ENCODE results near the gene CACNA1I. TPM values are rescaled to one million over a fixed set of nuclear protein-coding genes. Genes with fewer than 3 reads are reported as not detected.
A peak's percentile ranks its signal among the peaks of the same experiment; 100 is the strongest.

The CACNA1I gene
- total and polyA plus RNA-seq, 4 donors, result 1.2 to 8.5 (median 5.6) TPM

GRCh38 chr22:39554151-39554550 is 16.4 kb upstream of the CACNA1I start:
- H3K9me3 ChIP-seq (ENCODE audit: control insufficient read depth, insufficient read depth, low read length), result no peaks in the 10 kb centered on the region
- no peaks in the 10 kb centered on the region for H3K36me3 ChIP-seq (ENCODE audit: control insufficient read depth, insufficient read depth, low read length)
- 0% methylated on average over 1 of the region's 3 CpGs for WGBS (ENCODE audit: insufficient coverage)
- H3K4me3 ChIP-seq (ENCODE audit: low read depth, low read length), result no peak overlapping the region
- peaks cover 20% of the 10 kb centered on the region for H3K4me1 ChIP-seq (ENCODE audit: control insufficient read depth, insufficient read depth, low read length)
- DNase-seq (ENCODE audit: low read depth in 4 of 6, low spot score in 6 of 6), result no peak
- H3K27ac ChIP-seq (ENCODE audit: low read depth, low read length), result no peak overlapping the region
- H3K27me3 ChIP-seq (ENCODE audit: control insufficient read depth, insufficient read depth, low read length), result peaks cover 29% of the 10 kb centered on the region

GRCh38 chr22:39556970-39557841 is 13.3 kb upstream of the CACNA1I start:
- DNase-seq (ENCODE audit: low read depth in 4 of 6, low spot score in 6 of 6), result peak in 4 of 6 donors; percentile 37 to 94 (median 71)
- Histone ChIP-seq H3K4me1 (ENCODE audit: control insufficient read depth, insufficient read depth, low read length) (peaks cover 28% of the 10 kb centered on the region), H3K9me3 (ENCODE audit: control insufficient read depth, insufficient read depth, low read length) (no peaks in the 10 kb centered on the region), H3K27me3 (ENCODE audit: control insufficient read depth, insufficient read depth, low read length) (peaks cover 24% of the 10 kb centered on the region), H3K27ac (ENCODE audit: low read depth, low read length) (no peak overlapping the region), H3K4me3 (ENCODE audit: low read depth, low read length) (no peak overlapping the region), H3K36me3 (ENCODE audit: control insufficient read depth, insufficient read depth, low read length) (no peaks in the 10 kb centered on the region)
- 3% methylated on average over 56 of the region's 72 CpGs for WGBS (ENCODE audit: insufficient coverage)

- Histone ChIP-seq H3K36me3 (ENCODE audit: control insufficient read depth, insufficient read depth, low read length) (no peaks in the 10 kb centered on the region), H3K4me3 (ENCODE audit: low read depth, low read length) (peak overlapping the region; percentile 26), H3K27me3 (ENCODE audit: control insufficient read depth, insufficient read depth, low read length) (peaks cover 24% of the 10 kb centered on the region), H3K4me1 (ENCODE audit: control insufficient read depth, insufficient read depth, low read length) (peaks cover 33% of the 10 kb centered on the region), H3K27ac (ENCODE audit: low read depth, low read length) (no peak overlapping the region), H3K9me3 (ENCODE audit: control insufficient read depth, insufficient read depth, low read length) (no peaks in the 10 kb centered on the region)
- WGBS (ENCODE audit: insufficient coverage), result 2% methylated on average over 34 of the region's 34 CpGs
- peak in 1 of 6 donors; percentile 43 for DNase-seq (ENCODE audit: low read depth in 4 of 6, low spot score in 6 of 6)
Measured at GRCh38 chr22:39558254-39558727, 12.3 kb upstream of the CACNA1I start.

GRCh38 chr22:39558950-39559349 is 11.6 kb upstream of the CACNA1I start:
- Histone ChIP-seq H3K27ac (ENCODE audit: low read depth, low read length) (no peak overlapping the region), H3K4me3 (ENCODE audit: low read depth, low read length) (no peak overlapping the region), H3K27me3 (ENCODE audit: control insufficient read depth, insufficient read depth, low read length) (peaks cover 24% of the 10 kb centered on the region)

GRCh38 chr22:39559456-39560105 is 11.0 kb upstream of the CACNA1I start:
- no peak for DNase-seq (ENCODE audit: low read depth in 4 of 6, low spot score in 6 of 6)
- H3K36me3 ChIP-seq (ENCODE audit: control insufficient read depth, insufficient read depth, low read length), result no peaks in the 10 kb centered on the region
- H3K27me3 ChIP-seq (ENCODE audit: control insufficient read depth, insufficient read depth, low read length), result peaks cover 24% of the 10 kb centered on the region
- H3K4me1 ChIP-seq (ENCODE audit: control insufficient read depth, insufficient read depth, low read length), result peaks cover 33% of the 10 kb centered on the region
- H3K27ac ChIP-seq (ENCODE audit: low read depth, low read length), result no peak overlapping the region
- 53% methylated on average over 6 of the region's 11 CpGs for WGBS (ENCODE audit: insufficient coverage)
- no peaks in the 10 kb centered on the region for H3K9me3 ChIP-seq (ENCODE audit: control insufficient read depth, insufficient read depth, low read length)
- H3K4me3 ChIP-seq (ENCODE audit: low read depth, low read length), result no peak overlapping the region

More at GRCh38 chr22:39558950-39559349, 11.6 kb upstream of the CACNA1I start:
- WGBS (ENCODE audit: insufficient coverage), result 70% methylated on average over 14 of the region's 14 CpGs
- Histone ChIP-seq H3K4me1 (ENCODE audit: control insufficient read depth, insufficient read depth, low read length) (peaks cover 33% of the 10 kb centered on the region), H3K36me3 (ENCODE audit: control insufficient read depth, insufficient read depth, low read length) (no peaks in the 10 kb centered on the region), H3K9me3 (ENCODE audit: control insufficient read depth, insufficient read depth, low read length) (no peaks in the 10 kb centered on the region)
- DNase-seq (ENCODE audit: low read depth in 4 of 6, low spot score in 6 of 6), result no peak

- Histone ChIP-seq H3K9me3 (ENCODE audit: control insufficient read depth, insufficient read depth, low read length) (no peaks in the 10 kb centered on the region), H3K4me3 (ENCODE audit: low read depth, low read length) (no peak overlapping the region), H3K27me3 (ENCODE audit: control insufficient read depth, insufficient read depth, low read length) (peaks cover 24% of the 10 kb centered on the region), H3K36me3 (ENCODE audit: control insufficient read depth, insufficient read depth, low read length) (no peaks in the 10 kb centered on the region), H3K4me1 (ENCODE audit: control insufficient read depth, insufficient read depth, low read length) (peaks cover 33% of the 10 kb centered on the region), H3K27ac (ENCODE audit: low read depth, low read length) (no peak overlapping the region)
- DNase-seq (ENCODE audit: low read depth in 4 of 6, low spot score in 6 of 6), result no peak
- 72% methylated on average over 4 of the region's 6 CpGs for WGBS (ENCODE audit: insufficient coverage)
Measured at GRCh38 chr22:39560127-39560526, 10.4 kb upstream of the CACNA1I start.

GRCh38 chr22:39562839-39563489 is 7.6 kb upstream of the CACNA1I start:
- DNase-seq (ENCODE audit: low read depth in 4 of 6, low spot score in 6 of 6), result no peak
- H3K36me3 ChIP-seq (ENCODE audit: control insufficient read depth, insufficient read depth, low read length), result no peaks in the 10 kb centered on the region
- peaks cover 25% of the 10 kb centered on the region for H3K4me1 ChIP-seq (ENCODE audit: control insufficient read depth, insufficient read depth, low read length)
- H3K27me3 ChIP-seq (ENCODE audit: control insufficient read depth, insufficient read depth, low read length), result peaks cover 7% of the 10 kb centered on the region
- no peak overlapping the region for H3K27ac ChIP-seq (ENCODE audit: low read depth, low read length)
- 69% methylated on average over 9 of the region's 9 CpGs for WGBS (ENCODE audit: insufficient coverage)
- no peak overlapping the region for H3K4me3 ChIP-seq (ENCODE audit: low read depth, low read length)
- H3K9me3 ChIP-seq (ENCODE audit: control insufficient read depth, insufficient read depth, low read length), result no peaks in the 10 kb centered on the region

GRCh38 chr22:39563571-39564428 is 6.8 kb upstream of the CACNA1I start:
- Histone ChIP-seq H3K27ac (ENCODE audit: low read depth, low read length) (no peak overlapping the region), H3K9me3 (ENCODE audit: control insufficient read depth, insufficient read depth, low read length) (no peaks in the 10 kb centered on the region), H3K36me3 (ENCODE audit: control insufficient read depth, insufficient read depth, low read length) (no peaks in the 10 kb centered on the region), H3K4me1 (ENCODE audit: control insufficient read depth, insufficient read depth, low read length) (peaks cover 17% of the 10 kb centered on the region), H3K27me3 (ENCODE audit: control insufficient read depth, insufficient read depth, low read length) (no peaks in the 10 kb centered on the region), H3K4me3 (ENCODE audit: low read depth, low read length) (no peak overlapping the region)
- WGBS (ENCODE audit: insufficient coverage), result 85% methylated on average over 7 of the region's 7 CpGs
- no peak for DNase-seq (ENCODE audit: low read depth in 4 of 6, low spot score in 6 of 6)

- Histone ChIP-seq H3K4me3 (ENCODE audit: low read depth, low read length) (no peak overlapping the region), H3K27me3 (ENCODE audit: control insufficient read depth, insufficient read depth, low read length) (no peaks in the 10 kb centered on the region), H3K27ac (ENCODE audit: low read depth, low read length) (no peak overlapping the region), H3K36me3 (ENCODE audit: control insufficient read depth, insufficient read depth, low read length) (no peaks in the 10 kb centered on the region), H3K9me3 (ENCODE audit: control insufficient read depth, insufficient read depth, low read length) (no peaks in the 10 kb centered on the region), H3K4me1 (ENCODE audit: control insufficient read depth, insufficient read depth, low read length) (peaks cover 7% of the 10 kb centered on the region)
- no peak for DNase-seq (ENCODE audit: low read depth in 4 of 6, low spot score in 6 of 6)
- 95% methylated on average over 5 of the region's 5 CpGs for whole genome bisulfite sequencing (ENCODE audit: insufficient coverage)
Measured at GRCh38 chr22:39565414-39565944, 5.1 kb upstream of the CACNA1I start.
